ENCODE results near the gene RIPK4. TPM values are rescaled to one million over a fixed set of nuclear protein-coding genes. Genes with fewer than 3 reads are reported as not detected.
"Not testable (repeated sequence)": the region's sequence is repeated elsewhere in the genome, so short reads cannot be mapped to it uniquely, and the experiment has no call there.

The RIPK4 gene
- total RNA-seq, 1 donor from 2014 or later = 11.3 TPM

DNA sequence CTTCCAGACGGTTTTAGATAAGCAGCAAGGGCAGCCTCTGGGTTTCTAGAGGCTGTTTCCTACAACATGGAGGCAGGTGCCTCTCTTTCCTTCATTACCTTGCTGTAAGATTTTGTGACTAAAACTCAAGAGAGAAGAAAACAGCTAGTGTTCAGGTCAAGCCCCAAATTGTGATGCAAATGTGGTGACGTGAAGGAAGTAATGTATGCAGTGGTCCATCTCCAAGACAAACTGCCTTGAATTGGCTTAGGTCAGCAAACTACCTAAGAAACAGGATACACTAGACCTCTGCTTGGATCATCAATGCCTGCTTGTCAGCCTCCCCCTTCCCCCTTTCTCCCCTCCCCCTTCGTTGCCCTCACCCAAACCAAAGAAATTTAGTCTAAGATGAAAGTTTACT, 28.9 kb upstream of the RIPK4 start:
- no peak for DNase-seq (ENCODE audit: low spot score)
- TF ChIP-seq, protein P1, sequence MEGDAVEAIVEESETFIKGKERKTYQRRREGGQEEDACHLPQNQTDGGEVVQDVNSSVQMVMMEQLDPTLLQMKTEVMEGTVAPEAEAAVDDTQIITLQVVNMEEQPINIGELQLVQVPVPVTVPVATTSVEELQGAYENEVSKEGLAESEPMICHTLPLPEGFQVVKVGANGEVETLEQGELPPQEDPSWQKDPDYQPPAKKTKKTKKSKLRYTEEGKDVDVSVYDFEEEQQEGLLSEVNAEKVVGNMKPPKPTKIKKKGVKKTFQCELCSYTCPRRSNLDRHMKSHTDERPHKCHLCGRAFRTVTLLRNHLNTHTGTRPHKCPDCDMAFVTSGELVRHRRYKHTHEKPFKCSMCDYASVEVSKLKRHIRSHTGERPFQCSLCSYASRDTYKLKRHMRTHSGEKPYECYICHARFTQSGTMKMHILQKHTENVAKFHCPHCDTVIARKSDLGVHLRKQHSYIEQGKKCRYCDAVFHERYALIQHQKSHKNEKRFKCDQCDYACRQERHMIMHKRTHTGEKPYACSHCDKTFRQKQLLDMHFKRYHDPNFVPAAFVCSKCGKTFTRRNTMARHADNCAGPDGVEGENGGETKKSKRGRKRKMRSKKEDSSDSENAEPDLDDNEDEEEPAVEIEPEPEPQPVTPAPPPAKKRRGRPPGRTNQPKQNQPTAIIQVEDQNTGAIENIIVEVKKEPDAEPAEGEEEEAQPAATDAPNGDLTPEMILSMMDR (IDR thresholded peaks at IDR 0.05) = no peak
- Mint-ChIP-seq H3K4me3 (ENCODE audit: unreplicated experiment) (no peak overlapping the region), H3K36me3 (ENCODE audit: low read depth) (peaks cover 23% of the 10 kb centered on the region), H3K4me1 (ENCODE audit: low read depth) (no peaks in the 10 kb centered on the region), H3K27me3 (ENCODE audit: low read depth) (peaks cover 2% of the 10 kb centered on the region), H3K9me3 (ENCODE audit: low read depth) (peaks cover 18% of the 10 kb centered on the region), H3K27ac (ENCODE audit: unreplicated experiment) (no peak overlapping the region)

DNA sequence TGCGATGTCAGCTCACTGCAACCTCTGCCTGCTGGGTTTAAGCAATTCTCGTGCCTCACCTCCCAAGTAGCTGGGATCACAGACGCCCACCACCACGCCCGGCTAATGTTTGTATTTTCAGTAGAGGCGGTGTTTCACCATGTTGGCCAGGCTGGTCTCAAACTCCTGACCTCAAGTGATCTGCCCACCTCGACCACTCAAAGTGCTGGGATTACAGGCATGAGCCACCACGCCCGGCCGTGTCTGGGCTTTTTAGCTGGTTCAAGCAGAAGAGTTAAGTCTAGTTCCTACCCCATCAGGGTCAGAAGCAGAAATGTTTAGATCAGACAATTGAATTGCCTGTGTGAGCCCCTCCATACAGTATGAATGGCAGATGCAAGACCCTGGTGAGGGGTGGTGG, 27.7 kb upstream of the RIPK4 start:
- Mint-ChIP-seq H3K4me3 (ENCODE audit: unreplicated experiment) (no peak overlapping the region), H3K9me3 (ENCODE audit: low read depth) (peaks cover 18% of the 10 kb centered on the region), H3K4me1 (ENCODE audit: low read depth) (no peaks in the 10 kb centered on the region), H3K27me3 (ENCODE audit: low read depth) (peaks cover 2% of the 10 kb centered on the region), H3K36me3 (ENCODE audit: low read depth) (peaks cover 20% of the 10 kb centered on the region), H3K27ac (ENCODE audit: unreplicated experiment) (no peak overlapping the region)
- no peak for DNase-seq (ENCODE audit: low spot score)
- TF ChIP-seq, protein P1 (IDR thresholded peaks at IDR 0.05) = no peak

DNA sequence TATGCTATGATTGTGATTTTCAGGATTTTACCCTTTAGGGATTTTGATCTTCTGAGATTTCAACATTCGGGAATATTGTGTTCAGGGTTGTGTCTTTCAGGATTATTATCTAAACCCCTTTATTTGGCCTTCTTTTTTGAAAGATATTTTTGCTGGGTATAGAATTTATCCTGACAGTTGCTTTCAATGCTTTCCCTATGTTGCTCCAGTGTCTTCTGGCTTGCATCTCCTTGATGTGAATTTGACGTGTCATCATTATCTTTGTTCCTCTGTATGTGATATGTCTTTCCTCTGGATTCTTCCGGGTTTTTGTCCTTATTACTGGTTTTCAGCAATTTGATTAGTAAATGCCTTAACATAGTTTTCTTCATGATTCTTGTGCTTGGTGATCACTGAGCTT, 25.9 kb upstream of the RIPK4 start:
- Mint-ChIP-seq H3K27me3 (ENCODE audit: low read depth) (peaks cover 2% of the 10 kb centered on the region), H3K9me3 (ENCODE audit: low read depth) (peaks cover 18% of the 10 kb centered on the region), H3K4me3 (ENCODE audit: unreplicated experiment) (no peak overlapping the region), H3K36me3 (ENCODE audit: low read depth) (peaks cover 11% of the 10 kb centered on the region), H3K4me1 (ENCODE audit: low read depth) (no peaks in the 10 kb centered on the region), H3K27ac (ENCODE audit: unreplicated experiment) (no peak overlapping the region)
- TF ChIP-seq, protein P1 (IDR thresholded peaks at IDR 0.05) = no peak
- DNase-seq (ENCODE audit: low spot score) = no peak

DNA sequence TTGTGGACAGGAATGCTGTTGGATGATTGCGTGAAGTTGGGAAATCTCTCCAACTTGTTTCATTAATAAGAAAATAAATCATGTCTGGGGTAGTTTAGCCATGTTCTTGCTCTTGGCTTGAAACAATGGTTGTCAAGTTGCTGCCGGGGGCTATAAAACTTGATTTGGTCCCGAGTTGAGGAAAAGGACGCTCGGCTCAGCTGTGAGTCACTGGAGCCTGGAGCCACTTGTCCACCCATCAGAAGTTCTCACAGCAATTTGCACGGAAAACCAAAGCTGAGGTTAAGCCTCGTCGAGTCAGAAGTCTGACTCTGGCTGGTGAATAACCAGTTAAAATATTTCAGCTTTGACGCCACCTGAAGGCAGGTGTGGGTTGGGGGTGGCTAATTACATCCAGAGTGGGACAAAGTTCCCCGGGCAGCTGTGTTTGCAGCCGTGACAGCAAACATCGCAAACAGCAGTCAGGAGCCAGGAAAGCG, 19.7 kb upstream of the RIPK4 start:
- no peak for DNase-seq (ENCODE audit: low spot score)
- H3K9me3 Mint-ChIP-seq (ENCODE audit: low read depth) = no peaks in the 10 kb centered on the region
- no peaks in the 10 kb centered on the region for H3K27me3 Mint-ChIP-seq (ENCODE audit: low read depth)
- no peak overlapping the region for H3K4me3 Mint-ChIP-seq (ENCODE audit: unreplicated experiment)
- no peaks in the 10 kb centered on the region for H3K36me3 Mint-ChIP-seq (ENCODE audit: low read depth)
- peaks cover 18% of the 10 kb centered on the region for H3K4me1 Mint-ChIP-seq (ENCODE audit: low read depth)
- H3K27ac Mint-ChIP-seq (ENCODE audit: unreplicated experiment) = no peak overlapping the region
- TF ChIP-seq, protein P1 (IDR thresholded peaks at IDR 0.05) = no peak

DNA sequence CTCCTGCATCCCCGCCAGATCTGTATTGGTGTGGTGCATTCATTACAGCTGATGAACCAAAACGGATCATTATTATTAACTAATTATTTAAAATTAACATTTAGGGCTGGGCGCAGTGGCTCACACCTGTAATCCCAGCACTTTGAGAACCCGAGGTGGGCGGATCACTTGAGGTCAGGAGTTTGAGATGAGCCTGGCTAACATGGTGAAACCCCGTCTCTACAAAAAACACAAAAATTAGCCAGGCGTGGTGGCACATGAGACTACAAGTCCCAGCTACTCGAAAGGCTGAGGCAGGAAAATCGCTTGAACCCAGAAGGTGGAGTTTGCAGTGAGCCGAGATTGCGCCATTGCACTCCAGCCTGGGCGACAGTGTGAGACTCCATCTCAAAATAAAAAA, 18.4 kb upstream of the RIPK4 start:
- H3K27me3 Mint-ChIP-seq (ENCODE audit: low read depth); H3K27ac Mint-ChIP-seq (ENCODE audit: unreplicated experiment); H3K9me3 Mint-ChIP-seq (ENCODE audit: low read depth); H3K36me3 Mint-ChIP-seq (ENCODE audit: low read depth); DNase-seq (ENCODE audit: low spot score); H3K4me3 Mint-ChIP-seq (ENCODE audit: unreplicated experiment): not testable (repeated sequence)
- peaks cover 23% of the 10 kb centered on the region for H3K4me1 Mint-ChIP-seq (ENCODE audit: low read depth)

DNA sequence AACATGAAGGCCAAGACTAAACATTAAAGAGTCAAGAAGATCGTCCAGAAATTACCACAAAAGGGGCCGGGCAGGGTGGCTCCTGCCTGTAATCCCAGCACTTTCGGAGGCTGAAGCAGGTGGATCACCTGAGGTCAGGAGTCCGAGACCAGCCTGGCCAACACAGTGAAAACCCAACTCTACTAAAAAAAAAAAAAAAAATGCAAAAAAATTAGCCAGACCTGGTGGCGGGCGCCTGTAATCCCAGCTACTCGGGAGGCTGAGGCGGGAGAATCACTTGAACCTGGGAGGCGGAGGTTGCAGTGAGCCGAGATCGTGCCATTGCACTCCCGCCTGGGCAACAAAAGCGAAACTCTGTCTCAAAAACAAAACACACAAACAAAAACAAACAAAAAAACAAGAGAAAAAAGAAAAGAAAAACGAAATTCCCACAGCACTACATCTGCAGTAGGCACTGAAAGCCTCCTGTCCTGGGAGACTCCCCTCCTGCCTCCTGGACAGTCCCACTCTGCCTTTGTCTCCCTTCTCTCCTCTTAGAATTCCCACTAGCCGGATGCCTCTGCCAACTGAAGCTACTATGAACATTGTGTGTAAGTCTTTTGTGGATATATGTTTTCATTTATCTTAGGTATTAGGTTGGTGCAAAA, 17.7 kb upstream of the RIPK4 start:
- no peak for DNase-seq (ENCODE audit: low spot score)
- TF ChIP-seq, protein P1 (IDR thresholded peaks at IDR 0.05) = no peak
- Mint-ChIP-seq H3K4me3 (ENCODE audit: unreplicated experiment) (no peak overlapping the region), H3K36me3 (ENCODE audit: low read depth) (no peaks in the 10 kb centered on the region), H3K4me1 (ENCODE audit: low read depth) (peaks cover 24% of the 10 kb centered on the region), H3K27ac (ENCODE audit: unreplicated experiment) (no peak overlapping the region), H3K27me3 (ENCODE audit: low read depth) (peaks cover 3% of the 10 kb centered on the region), H3K9me3 (ENCODE audit: low read depth) (no peaks in the 10 kb centered on the region)

Measured in chondrocyte (in vitro differentiated cells).